Stimulated activated CD4-positive, alpha-beta T cell treated with anti-CD3 and anti-CD28 coated beads, Interleukin-15, amount 100 ng/mL, for 1 hour (primary cell): ENCODE data around the gene ZNF10.

ENCODE experiments used
- DNase-seq, 2 donors: peaks; one replicate each; pipeline ENCODE4 v3.0.0-alpha.2; 2020; ENCODE audit warnings: low read depth in 1 of 2, low spot score in 1 of 2

Gene ZNF10

GRCh38 chr12:133192847-133193246, 62.4 kb downstream of the ZNF10 start:
- DNase-seq = no peak

- no peak for DNase-seq
These were observed 71.5 kb downstream of the ZNF10 start for GRCh38 chr12:133201888-133202287.

GRCh38 chr12:133202493-133203343, 72.3 kb downstream of the ZNF10 start:
- DNase-seq = no peak

DNA sequence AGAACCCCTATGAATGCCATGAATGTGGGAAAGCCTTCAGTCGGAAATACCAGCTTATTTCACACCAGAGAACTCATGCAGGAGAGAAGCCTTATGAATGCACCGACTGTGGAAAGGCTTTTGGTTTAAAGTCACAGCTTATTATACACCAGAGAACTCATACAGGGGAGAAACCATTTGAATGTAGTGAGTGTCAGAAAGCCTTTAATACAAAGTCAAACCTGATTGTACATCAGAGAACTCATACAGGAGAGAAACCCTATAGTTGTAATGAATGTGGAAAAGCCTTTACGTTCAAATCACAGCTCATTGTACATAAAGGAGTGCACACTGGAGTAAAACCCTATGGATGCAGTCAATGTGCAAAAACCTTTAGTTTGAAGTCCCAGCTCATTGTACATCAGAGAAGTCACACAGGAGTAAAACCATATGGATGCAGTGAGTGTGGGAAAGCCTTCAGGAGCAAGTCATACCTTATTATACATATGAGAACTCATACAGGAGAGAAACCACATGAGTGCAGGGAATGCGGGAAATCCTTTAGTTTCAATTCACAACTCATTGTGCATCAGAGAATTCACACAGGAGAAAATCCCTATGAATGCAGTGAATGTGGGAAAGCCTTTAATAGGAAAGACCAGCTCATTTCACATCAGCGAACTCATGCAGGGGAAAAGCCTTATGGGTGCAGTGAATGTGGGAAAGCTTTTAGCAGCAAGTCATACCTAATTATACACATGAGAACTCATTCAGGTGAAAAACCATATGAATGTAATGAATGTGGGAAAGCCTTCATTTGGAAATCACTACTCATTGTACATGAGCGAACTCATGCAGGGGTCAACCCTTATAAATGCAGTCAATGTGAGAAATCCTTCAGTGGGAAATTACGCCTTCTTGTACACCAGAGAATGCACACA, 73.2 kb downstream of the ZNF10 start:
- DNase-seq = no peak

- DNase-seq = no peak
These were observed 73.8 kb downstream of the ZNF10 start for GRCh38 chr12:133204264-133204603.

GRCh38 chr12:133206390-133206789, 76.0 kb downstream of the ZNF10 start:
- no peak for DNase-seq
